Measurements from ENCODE around the gene EDN2. TPM values are rescaled to one million over a fixed set of nuclear protein-coding genes. Genes with fewer than 3 reads are reported as not detected.

Gene EDN2
- total RNA-seq, 1 experiment from 2014 or later: not detected

GRCh38 chr1:41450747-41451285, 33.7 kb downstream of the EDN2 start:
- no peaks in the 10 kb centered on the region for H3K9me3 ChIP-seq (ENCODE audit: low read length)
- no peak overlapping the region for H3K9ac ChIP-seq (ENCODE audit: low read length)
- H2AFZ ChIP-seq (ENCODE audit: low read length): no peak overlapping the region
- no peak for DNase-seq
- H3K27me3 ChIP-seq (ENCODE audit: low read length): no peaks in the 10 kb centered on the region
- no peak overlapping the region for H3K4me3 ChIP-seq (ENCODE audit: low read length)
- H3K9me2 ChIP-seq (replicated peaks; ENCODE audit: insufficient read depth, low read length): no peaks in the 10 kb centered on the region
- H4K20me1 ChIP-seq (ENCODE audit: insufficient read depth, low read depth, low read length): no peaks in the 10 kb centered on the region
- no peaks in the 10 kb centered on the region for H3K36me3 ChIP-seq (ENCODE audit: insufficient read depth, low read length)
- H3K27ac ChIP-seq (ENCODE audit: low read length): no peak overlapping the region
- no peaks in the 10 kb centered on the region for H3K4me1 ChIP-seq (ENCODE audit: low read length)
- no peak overlapping the region for H3K4me2 ChIP-seq (ENCODE audit: low read depth, low read length, poor library complexity, severe bottlenecking)
- H3K79me2 ChIP-seq (ENCODE audit: low read length): no peaks in the 10 kb centered on the region

GRCh38 chr1:41449326-41449921, 35.1 kb downstream of the EDN2 start:
- Histone ChIP-seq H3K4me3 (ENCODE audit: low read length) (no peak overlapping the region), H3K9ac (ENCODE audit: low read length) (no peak overlapping the region), H3K27me3 (ENCODE audit: low read length) (no peaks in the 10 kb centered on the region), H3K79me2 (ENCODE audit: low read length) (no peaks in the 10 kb centered on the region), H3K4me2 (ENCODE audit: low read depth, low read length, poor library complexity, severe bottlenecking) (no peak overlapping the region), H3K36me3 (ENCODE audit: insufficient read depth, low read length) (no peaks in the 10 kb centered on the region), H4K20me1 (ENCODE audit: insufficient read depth, low read depth, low read length) (no peaks in the 10 kb centered on the region), H3K27ac (ENCODE audit: low read length) (no peak overlapping the region), H3K9me3 (ENCODE audit: low read length) (peaks cover 4% of the 10 kb centered on the region), H3K9me2 (replicated peaks; ENCODE audit: insufficient read depth, low read length) (no peaks in the 10 kb centered on the region), H3K4me1 (ENCODE audit: low read length) (no peaks in the 10 kb centered on the region), H2AFZ (ENCODE audit: low read length) (no peak overlapping the region)
- no peak for DNase-seq

- H3K9me2 ChIP-seq (replicated peaks; ENCODE audit: insufficient read depth, low read length): no peaks in the 10 kb centered on the region
Measured at GRCh38 chr1:41448821-41449220, 35.7 kb downstream of the EDN2 start.

GRCh38 chr1:41447995-41448770, 36.3 kb downstream of the EDN2 start:
- Histone ChIP-seq H3K9me3 (ENCODE audit: low read length) (peaks cover 9% of the 10 kb centered on the region), H3K36me3 (ENCODE audit: insufficient read depth, low read length) (no peaks in the 10 kb centered on the region), H3K79me2 (ENCODE audit: low read length) (no peaks in the 10 kb centered on the region), H3K27me3 (ENCODE audit: low read length) (no peaks in the 10 kb centered on the region), H4K20me1 (ENCODE audit: insufficient read depth, low read depth, low read length) (no peaks in the 10 kb centered on the region), H3K27ac (ENCODE audit: low read length) (no peak overlapping the region), H3K4me1 (ENCODE audit: low read length) (no peaks in the 10 kb centered on the region), H2AFZ (ENCODE audit: low read length) (no peak overlapping the region), H3K4me3 (ENCODE audit: low read length) (no peak overlapping the region), H3K9me2 (replicated peaks; ENCODE audit: insufficient read depth, low read length) (no peaks in the 10 kb centered on the region), H3K9ac (ENCODE audit: low read length) (no peak overlapping the region), H3K4me2 (ENCODE audit: low read depth, low read length, poor library complexity, severe bottlenecking) (no peak overlapping the region)
- DNase-seq: no peak

More at GRCh38 chr1:41448821-41449220, 35.7 kb downstream of the EDN2 start:
- Histone ChIP-seq H3K4me1 (ENCODE audit: low read length) (no peaks in the 10 kb centered on the region), H3K9ac (ENCODE audit: low read length) (no peak overlapping the region), H3K4me3 (ENCODE audit: low read length) (no peak overlapping the region), H3K27ac (ENCODE audit: low read length) (no peak overlapping the region), H2AFZ (ENCODE audit: low read length) (no peak overlapping the region), H3K36me3 (ENCODE audit: insufficient read depth, low read length) (no peaks in the 10 kb centered on the region), H3K27me3 (ENCODE audit: low read length) (no peaks in the 10 kb centered on the region), H3K4me2 (ENCODE audit: low read depth, low read length, poor library complexity, severe bottlenecking) (no peak overlapping the region), H4K20me1 (ENCODE audit: insufficient read depth, low read depth, low read length) (no peaks in the 10 kb centered on the region), H3K9me3 (ENCODE audit: low read length) (peaks cover 9% of the 10 kb centered on the region), H3K79me2 (ENCODE audit: low read length) (no peaks in the 10 kb centered on the region)
- no peak for DNase-seq

GRCh38 chr1:41446851-41447610, 37.5 kb downstream of the EDN2 start:
- no peak overlapping the region for H2AFZ ChIP-seq (ENCODE audit: low read length)
- no peak overlapping the region for H3K9ac ChIP-seq (ENCODE audit: low read length)
- no peak for DNase-seq
- no peaks in the 10 kb centered on the region for H3K79me2 ChIP-seq (ENCODE audit: low read length)
- no peak overlapping the region for H3K27ac ChIP-seq (ENCODE audit: low read length)
- H3K36me3 ChIP-seq (ENCODE audit: insufficient read depth, low read length): no peaks in the 10 kb centered on the region
- H3K4me2 ChIP-seq (ENCODE audit: low read depth, low read length, poor library complexity, severe bottlenecking): no peak overlapping the region
- H3K4me3 ChIP-seq (ENCODE audit: low read length): no peak overlapping the region
- H3K9me3 ChIP-seq (ENCODE audit: low read length): peaks cover 9% of the 10 kb centered on the region
- no peaks in the 10 kb centered on the region for H4K20me1 ChIP-seq (ENCODE audit: insufficient read depth, low read depth, low read length)
- no peaks in the 10 kb centered on the region for H3K9me2 ChIP-seq (replicated peaks; ENCODE audit: insufficient read depth, low read length)
- H3K27me3 ChIP-seq (ENCODE audit: low read length): no peaks in the 10 kb centered on the region
- H3K4me1 ChIP-seq (ENCODE audit: low read length): no peaks in the 10 kb centered on the region

GRCh38 chr1:41444785-41445184, 39.7 kb downstream of the EDN2 start:
- Histone ChIP-seq H3K27ac (ENCODE audit: low read length) (no peak overlapping the region), H4K20me1 (ENCODE audit: insufficient read depth, low read depth, low read length) (no peaks in the 10 kb centered on the region), H3K4me1 (ENCODE audit: low read length) (no peaks in the 10 kb centered on the region), H3K79me2 (ENCODE audit: low read length) (no peaks in the 10 kb centered on the region), H3K9me3 (ENCODE audit: low read length) (peaks cover 9% of the 10 kb centered on the region), H3K4me2 (ENCODE audit: low read depth, low read length, poor library complexity, severe bottlenecking) (no peak overlapping the region), H3K36me3 (ENCODE audit: insufficient read depth, low read length) (no peaks in the 10 kb centered on the region), H3K4me3 (ENCODE audit: low read length) (no peak overlapping the region), H3K9ac (ENCODE audit: low read length) (no peak overlapping the region), H3K27me3 (ENCODE audit: low read length) (no peaks in the 10 kb centered on the region), H3K9me2 (replicated peaks; ENCODE audit: insufficient read depth, low read length) (no peaks in the 10 kb centered on the region), H2AFZ (ENCODE audit: low read length) (no peak overlapping the region)
- DNase-seq: no peak

GRCh38 chr1:41444246-41444645, 40.2 kb downstream of the EDN2 start:
- Histone ChIP-seq H2AFZ (ENCODE audit: low read length) (no peak overlapping the region), H3K9me2 (replicated peaks; ENCODE audit: insufficient read depth, low read length) (no peaks in the 10 kb centered on the region), H3K4me3 (ENCODE audit: low read length) (no peak overlapping the region), H3K9ac (ENCODE audit: low read length) (no peak overlapping the region), H3K79me2 (ENCODE audit: low read length) (no peaks in the 10 kb centered on the region), H3K4me2 (ENCODE audit: low read depth, low read length, poor library complexity, severe bottlenecking) (no peak overlapping the region), H3K36me3 (ENCODE audit: insufficient read depth, low read length) (no peaks in the 10 kb centered on the region), H3K4me1 (ENCODE audit: low read length) (no peaks in the 10 kb centered on the region), H3K9me3 (ENCODE audit: low read length) (peaks cover 9% of the 10 kb centered on the region), H3K27ac (ENCODE audit: low read length) (no peak overlapping the region), H3K27me3 (ENCODE audit: low read length) (no peaks in the 10 kb centered on the region), H4K20me1 (ENCODE audit: insufficient read depth, low read depth, low read length) (no peaks in the 10 kb centered on the region)
- peak; percentile 64 for DNase-seq

GRCh38 chr1:41442697-41443251, 41.7 kb downstream of the EDN2 start:
- Histone ChIP-seq H3K36me3 (ENCODE audit: insufficient read depth, low read length) (no peaks in the 10 kb centered on the region), H3K4me2 (ENCODE audit: low read depth, low read length, poor library complexity, severe bottlenecking) (no peak overlapping the region), H3K4me1 (ENCODE audit: low read length) (no peaks in the 10 kb centered on the region), H3K27me3 (ENCODE audit: low read length) (no peaks in the 10 kb centered on the region), H3K4me3 (ENCODE audit: low read length) (no peak overlapping the region), H2AFZ (ENCODE audit: low read length) (no peak overlapping the region), H3K9me2 (replicated peaks; ENCODE audit: insufficient read depth, low read length) (no peaks in the 10 kb centered on the region), H3K9ac (ENCODE audit: low read length) (no peak overlapping the region), H3K79me2 (ENCODE audit: low read length) (no peaks in the 10 kb centered on the region), H3K9me3 (ENCODE audit: low read length) (peaks cover 9% of the 10 kb centered on the region), H3K27ac (ENCODE audit: low read length) (no peak overlapping the region), H4K20me1 (ENCODE audit: insufficient read depth, low read depth, low read length) (no peaks in the 10 kb centered on the region; the same call in 1 of the 2 replicates)
- no peak for DNase-seq
